GM12873 (cell line): ENCODE data around the gene TRIM51.
"Not testable (repeated sequence)": the region's sequence is repeated elsewhere in the genome, so short reads cannot be mapped to it uniquely, and the experiment has no call there.

Experiments
- CTCF ChIP-seq: IDR thresholded peaks from 2 replicates; pipeline ENCODE4 v1.5.1; 2012; ENCODE audit warnings: low read depth, mild to moderate bottlenecking, moderate library complexity, low read length, control low read depth; ENCODE audit not compliant: insufficient read depth; ENCODE audit errors: missing control alignments

The TRIM51 gene

GRCh38 chr11:55882997-55883396 is at the start of gene TRIM51:
Gene TRIM51 (plus strand): TSS chr11:55883297. CDS start chr11:55885429, 2,132 bp downstream.
- not testable (repeated sequence) for TF ChIP-seq CTCF

GRCh38 chr11:55838452-55838851 is 44.6 kb upstream of the TRIM51 start, which contains the start of gene OR5D16:
Gene OR5D16 (plus strand): TSS chr11:55838752. CDS start chr11:55838752, 0 bp downstream.
- TF ChIP-seq CTCF: no peak

GRCh38 chr11:55847453-55847852 is 35.6 kb upstream of the TRIM51 start:
- no peak for TF ChIP-seq CTCF

- TF ChIP-seq CTCF: no peak
These were observed 34.1 kb upstream of the TRIM51 start for GRCh38 chr11:55849037-55849436.

GRCh38 chr11:55852141-55852540 is 31.0 kb upstream of the TRIM51 start:
- no peak for TF ChIP-seq CTCF

- TF ChIP-seq CTCF: no peak
These were observed 28.4 kb upstream of the TRIM51 start for GRCh38 chr11:55854704-55855103.

GRCh38 chr11:55895216-55895615 is 12.1 kb downstream of the TRIM51 start:
- TF ChIP-seq CTCF: peak; percentile 10
